ENCODE measurements around the gene TMEM156.

- TF ChIP-seq CTCF (IDR thresholded peaks at IDR 0.05) = no peak
- no peak for TF ChIP-seq EZH2phosphoT487 (IDR thresholded peaks at IDR 0.05)
- no peak for TF ChIP-seq EZH2 (IDR thresholded peaks at IDR 0.05)
Measured at GRCh38 chr4:39063430-39063829, 31.2 kb upstream of the TMEM156 start.
